HCT116 (cell line): Measurements from ENCODE around the gene ZNF334. TPM values are rescaled to one million over a fixed set of nuclear protein-coding genes. Genes with fewer than 3 reads are reported as not detected.

Source experiments
- ATAC-seq: fragments of 200-7000 bp; cut with Tn5 transposase; 2 replicates; pipeline ENCODE4 v1.9.1; 2020; ENCODE audit warnings: mild to moderate bottlenecking, moderate library complexity
- BruUV-seq: library from RNA; stranded (reverse); fragments of 400-500 nt; replicated peaks from 2 replicates; lab custom pipeline; 2021; lab: Mats Ljungman, UMichigan
- CTCF ChIA-PET: fragments of 300-600 bp; sonication (Branson Sonifier 250); formaldehyde crosslinking; loops from one replicate; lab custom pipeline; 2021; ENCODE audit warnings: antibody characterized with exemption; lab: Charles Lee
- POLR2A ChIA-PET: fragments of 300-600, 350-600 bp; sonication (Branson Sonifier 250); formaldehyde crosslinking; loops from one replicate; lab custom pipeline; 2021; ENCODE audit warnings: antibody characterized with exemption; lab: Charles Lee
- RAD21 ChIA-PET, 2 experiments: fragments of 300-600 bp; sonication (Branson Sonifier 250); formaldehyde crosslinking; loops; one replicate each; lab custom pipeline; 2023; ENCODE audit warnings: low total read pairs in 2 of 2; ENCODE audit not compliant: uncharacterized antibody in 2 of 2, unreplicated experiment in 2 of 2, low non-redundant PET in 1 of 2; lab: Charles Lee
- DNase-seq: peaks from one replicate; pipeline ENCODE4 v3.0.0-alpha.2; 2010; ENCODE audit warnings: low read depth, low spot score
- H2AFZ ChIP-seq: fragments of 200-600 bp; shearing (Covaris generic), sonication (generic); 2 replicates; pipeline ENCODE4 v1.6.1; 2017; ENCODE audit warnings: low read depth, mixed run types, mixed read lengths, antibody characterized with exemption, low read length; ENCODE audit not compliant: poor library complexity, severe bottlenecking
- H3K27ac ChIP-seq: 2 replicates; pipeline ENCODE4 v1.5.1; 2012; ENCODE audit warnings: low read depth, low read length
- H3K27me3 ChIP-seq: fragments of 200-600 bp; sonication (generic); 2 replicates; pipeline ENCODE4 v1.6.1; 2016; ENCODE audit warnings: mixed run types, low read length, mixed read lengths; ENCODE audit not compliant: insufficient read depth
- H3K36me3 ChIP-seq, 2 experiments: fragments of 200-500 bp in 1 of 2; fragments of 200-600 bp in 1 of 2; sonication (Bioruptor generic) in 1 of 2; sonication (generic) in 1 of 2; 2 replicates each; pipeline versions ENCODE4 v1.5.1 to v1.6.1; 2014 to 2016; ENCODE audit warnings: low read length in 2 of 2, inconsistent platforms in 1 of 2, mixed read lengths in 1 of 2, mixed run types in 1 of 2; ENCODE audit not compliant: insufficient read depth in 2 of 2, control insufficient read depth in 1 of 2
- H3K4me1 ChIP-seq, 2 experiments: fragments of 200-600 bp in 1 of 2; sonication (generic) in 1 of 2; 2 replicates each; pipeline versions ENCODE4 v1.5.1 to v1.6.1; 2012 to 2017; ENCODE audit warnings: low read length in 2 of 2, inconsistent platforms in 1 of 2, mild to moderate bottlenecking in 1 of 2, mixed read lengths in 1 of 2, mixed run types in 1 of 2, moderate library complexity in 1 of 2; ENCODE audit not compliant: insufficient read depth in 2 of 2, control insufficient read depth in 1 of 2
- H3K4me2 ChIP-seq: fragments of 200-600 bp; sonication (generic); 2 replicates; pipeline ENCODE4 v1.6.1; 2017; ENCODE audit warnings: mixed run types, low read length, mixed read lengths
- H3K4me3 ChIP-seq, 2 experiments: fragments of 200-600 bp in 1 of 2; sonication (generic) in 1 of 2; replicated peaks in 1 of 2; 2 replicates each; pipeline ENCODE4 v1.5.1; 2011 to 2016; ENCODE audit warnings: low read length in 2 of 2, control low read depth in 1 of 2, low read depth in 1 of 2, mild to moderate bottlenecking in 1 of 2, mixed read lengths in 1 of 2, mixed run types in 1 of 2
- H3K79me2 ChIP-seq: fragments of 200-600 bp; sonication (generic); 2 replicates; pipeline ENCODE4 v1.6.1; 2017; ENCODE audit warnings: mild to moderate bottlenecking, mixed run types, low read length, moderate library complexity, mixed read lengths; ENCODE audit not compliant: insufficient read depth
- H3K9ac ChIP-seq: fragments of 200-600 bp; sonication (generic); 2 replicates; pipeline ENCODE4 v1.6.1; 2016; ENCODE audit warnings: low read length, mixed read lengths
- H3K9me2 ChIP-seq: fragments of 200-600 bp; sonication (generic), shearing (Covaris generic); 2 replicates; pipeline ENCODE4 v1.6.1; 2017; ENCODE audit warnings: mixed run types, mild to moderate bottlenecking, moderate library complexity; ENCODE audit not compliant: insufficient read depth
- H3K9me3 ChIP-seq, 2 experiments: fragments of 200-500 bp in 1 of 2; fragments of 200-600 bp in 1 of 2; sonication (Bioruptor generic) in 1 of 2; sonication (generic) in 1 of 2; 2 replicates each; pipeline ENCODE4 v1.6.1; 2014 to 2017; ENCODE audit warnings: low read length in 2 of 2, mixed read lengths in 2 of 2, inconsistent platforms in 1 of 2, low read depth in 1 of 2, mild to moderate bottlenecking in 1 of 2, mixed run types in 1 of 2, moderate library complexity in 1 of 2; ENCODE audit not compliant: control insufficient read depth in 1 of 2, insufficient read depth in 1 of 2
- H4K20me1 ChIP-seq: fragments of 200-600 bp; sonication (generic), shearing (Covaris generic); 2 replicates; pipeline ENCODE4 v1.6.1; 2017; ENCODE audit warnings: mixed run types, mild to moderate bottlenecking, moderate library complexity; ENCODE audit not compliant: insufficient read depth
- ATF3 ChIP-seq: IDR thresholded peaks from 2 replicates; pipeline ENCODE4 v1.6.1; 2012
- CBX3 ChIP-seq: IDR thresholded peaks from 2 replicates; pipeline ENCODE4 v1.6.1; 2012; ENCODE audit warnings: low read depth
- CEBPB ChIP-seq: IDR thresholded peaks from 2 replicates; pipeline ENCODE4 v1.6.1; 2012; ENCODE audit warnings: low read depth
- CTCF ChIP-seq, 3 experiments: fragments of 200-600 bp in 1 of 3; sonication (generic) in 1 of 3; IDR thresholded peaks in 2 of 3; conservative IDR thresholded peaks in 1 of 3; 2 replicates each; pipeline ENCODE4 v1.5.1; 2012 to 2017; ENCODE audit warnings: low read depth in 2 of 3, low read length in 2 of 3, antibody characterized with exemption in 1 of 3, borderline replicate concordance in 1 of 3, control low read depth in 1 of 3, mild to moderate bottlenecking in 1 of 3, mixed read lengths in 1 of 3, mixed run types in 1 of 3, moderate library complexity in 1 of 3; ENCODE audit not compliant: insufficient read depth in 1 of 3
- EZH2phosphoT487 ChIP-seq: fragments of 200-600 bp; IDR thresholded peaks from 2 replicates; pipeline ENCODE4 v1.6.1; 2018; ENCODE audit warnings: antibody characterized with exemption, borderline replicate concordance
- POLR2A ChIP-seq: IDR thresholded peaks from 2 replicates; pipeline ENCODE4 v1.7.0; 2011; ENCODE audit warnings: borderline replicate concordance; ENCODE audit not compliant: insufficient read depth, insufficient read length; ENCODE audit errors: extremely low read depth
- RAD21 ChIP-seq: IDR thresholded peaks from 2 replicates; pipeline ENCODE4 v1.6.1; 2012; ENCODE audit warnings: low read depth, mild to moderate bottlenecking
- REST ChIP-seq: IDR thresholded peaks from 2 replicates; pipeline ENCODE4 v1.6.1; 2012; ENCODE audit warnings: low read depth
- YY1 ChIP-seq: IDR thresholded peaks from 2 replicates; pipeline ENCODE4 v1.6.1; 2011; ENCODE audit warnings: low read length, low read depth, moderate library complexity, mild to moderate bottlenecking; ENCODE audit not compliant: insufficient replicate concordance; ENCODE audit errors: extremely low read depth
- intact Hi-C: fragments of 100-400 bp; cut with micrococcal nuclease; formaldehyde crosslinking; loops from 2 replicates; pipeline ENCODE4 v1.10.0; 2022
- total RNA-seq: library from RNA; stranded (reverse); gene quantifications from one replicate; pipeline ENCODE4 v1.2.1, GENCODE V29; 2021; ENCODE audit not compliant: unreplicated experiment

The ZNF334 gene
- total RNA-seq, 1 experiment from 2014 or later, result not detected

- TF ChIP-seq CTCF (IDR thresholded peaks at IDR 0.05 in 2 of 3, conservative IDR thresholded peaks at IDR 0.05 in 1 of 3; ENCODE audit: borderline replicate concordance in 1 of 3, insufficient read depth in 1 of 3, low read depth in 2 of 3, low read length in 2 of 3), result no peak
- TF ChIP-seq EZH2phosphoT487, result no peak
- TF ChIP-seq CEBPB, result no peak
- TF ChIP-seq YY1, result no peak
- no peak for TF ChIP-seq ATF3
- TF ChIP-seq CBX3, result no peak
These were observed 31.9 kb upstream of the ZNF334 start (continued) for GRCh38 chr20:46545077-46545826.

GRCh38 chr20:46544576-46544975 lies 31.2 kb upstream of the ZNF334 start:
- Histone ChIP-seq H3K79me2 (no peaks in the 10 kb centered on the region), H3K9me2 (no peaks in the 10 kb centered on the region), H3K4me3 (no peak overlapping the region), H3K4me2 (no peak overlapping the region), H2AFZ (no peak overlapping the region), H3K4me1 (no peaks in the 10 kb centered on the region)
- TF ChIP-seq POLR2A, result no peak
- no peak for TF ChIP-seq REST
- peak; percentile 16; the same call in 1 of the 2 replicates for TF ChIP-seq RAD21
- TF ChIP-seq, all 23 proteins: peak for 1
- ATAC-seq (no peak), DNase-seq (no peak)
- Histone ChIP-seq H3K27me3 (peaks cover 9% of the 10 kb centered on the region; the same call in 1 of the 2 replicates), H4K20me1 (no peaks in the 10 kb centered on the region), H3K9me3 (no peaks in the 10 kb centered on the region), H3K9ac (no peak overlapping the region), H3K36me3 (no peaks in the 10 kb centered on the region), H3K27ac (no peak overlapping the region)
- ChIA-PET POLR2A (interaction anchor here (0.9 kb wide), 1 partner anchor 18 kb away, joined by 3 read pairs; no protein-coding TSS in a partner anchor), RAD21 (no interaction called here), CTCF (no interaction called here)
- intact Hi-C loops, result no loop called here
- BruUV-seq, result no TSS peak
